GM23338 (cell line): ENCODE measurements around the gene HEYL. TPM values are rescaled to one million over a fixed set of nuclear protein-coding genes. Genes with fewer than 3 reads are reported as not detected.

Experiments
- ATAC-seq: fragments of 200-7000 bp; cut with Tn5 transposase; 3 replicates; pipeline ENCODE4 v1.9.1; 2020
- DNase-seq: peaks from one replicate; pipeline ENCODE4 v3.0.0-alpha.2; 2015; ENCODE audit warnings: low spot score
- H2AFZ ChIP-seq: fragments of 200-600 bp; sonication (generic); 2 replicates; pipeline ENCODE4 v1.8.0; 2016; ENCODE audit warnings: antibody characterized with exemption, mild to moderate bottlenecking, moderate library complexity
- H3F3A ChIP-seq: fragments of 200-600 bp; sonication (generic); replicated peaks from 2 replicates; pipeline ENCODE4 v1.8.0; 2017; ENCODE audit warnings: antibody characterized with exemption, mixed run types, low read depth
- H3K27ac ChIP-seq: fragments of 200-600 bp; sonication (generic); 2 replicates; pipeline ENCODE4 v1.6.1; 2016; ENCODE audit warnings: low read depth
- H3K27me3 ChIP-seq: fragments of 200-600 bp; sonication (generic); 2 replicates; pipeline ENCODE4 v1.8.0; 2016; ENCODE audit warnings: mild to moderate bottlenecking, mixed run types, moderate library complexity; ENCODE audit not compliant: insufficient read depth
- H3K36me3 ChIP-seq: fragments of 200-600 bp; sonication (generic); 2 replicates; pipeline ENCODE4 v1.8.0; 2016; ENCODE audit warnings: mild to moderate bottlenecking; ENCODE audit not compliant: insufficient read depth
- H3K4me1 ChIP-seq: fragments of 200-600 bp; sonication (generic); 2 replicates; pipeline ENCODE4 v1.8.0; 2016; ENCODE audit warnings: mild to moderate bottlenecking, moderate library complexity; ENCODE audit not compliant: insufficient read depth
- H3K4me2 ChIP-seq: fragments of 200-600 bp; sonication (generic); 2 replicates; pipeline ENCODE4 v1.7.1; 2017; ENCODE audit warnings: mixed run types
- H3K4me3 ChIP-seq: fragments of 200-600 bp; sonication (generic); 2 replicates; pipeline ENCODE4 v1.6.1; 2016; ENCODE audit warnings: mixed run types
- H3K79me2 ChIP-seq: fragments of 200-600 bp; sonication (generic); replicated peaks from 2 replicates; pipeline ENCODE4 v1.8.0; 2017; ENCODE audit warnings: mild to moderate bottlenecking; ENCODE audit not compliant: insufficient read depth
- H3K9me2 ChIP-seq: fragments of 200-600 bp; sonication (generic); 2 replicates; pipeline ENCODE4 v1.8.0; 2017; ENCODE audit not compliant: insufficient read depth
- H4K20me1 ChIP-seq: fragments of 200-600 bp; sonication (generic); replicated peaks from 2 replicates; pipeline ENCODE4 v1.8.0; 2017; ENCODE audit warnings: mild to moderate bottlenecking; ENCODE audit not compliant: insufficient read depth
- H3K27ac Mint-ChIP-seq: 2 replicates; pipeline ENCODE4 v1.8.0; 2020; ENCODE audit warnings: inconsistent platforms, mild to moderate bottlenecking, moderate library complexity, mixed read lengths
- H3K27me3 Mint-ChIP-seq: 3 replicates; pipeline ENCODE4 v1.8.0; 2022; ENCODE audit warnings: low read depth, mild to moderate bottlenecking, moderate library complexity, mixed read lengths, inconsistent platforms; ENCODE audit not compliant: insufficient read depth, poor library complexity
- H3K36me3 Mint-ChIP-seq: 3 replicates; pipeline ENCODE4 v1.8.0; 2021; ENCODE audit warnings: low read depth, mild to moderate bottlenecking, inconsistent platforms, moderate library complexity, mixed read lengths
- H3K4me1 Mint-ChIP-seq: 3 replicates; pipeline ENCODE4 v1.8.0; 2020; ENCODE audit warnings: mild to moderate bottlenecking, inconsistent platforms, mixed read lengths
- H3K4me3 Mint-ChIP-seq: 3 replicates; pipeline ENCODE4 v1.8.0; 2021; ENCODE audit warnings: moderate library complexity, mild to moderate bottlenecking, inconsistent platforms, mixed read lengths
- H3K9me3 Mint-ChIP-seq: 3 replicates; pipeline ENCODE4 v1.8.0; 2020; ENCODE audit warnings: moderate library complexity, mild to moderate bottlenecking, inconsistent platforms, mixed read lengths
- CREB1 ChIP-seq: fragments of 250-450 bp; sonication (Bioruptor Pico); IDR thresholded peaks from 2 replicates; pipeline ENCODE4 v1.5.0; 2020; ENCODE audit warnings: low read depth, mild to moderate bottlenecking, moderate library complexity
- CTCF ChIP-seq, 2 experiments: fragments of 200-600 bp in 1 of 2; sonication (generic) in 1 of 2; conservative IDR thresholded peaks; 2 replicates each; pipeline versions ENCODE4 v1.5.1 to v1.6.1; 2016 to 2017; ENCODE audit warnings: antibody characterized with exemption in 2 of 2, low read depth in 2 of 2, mild to moderate bottlenecking in 2 of 2, moderate library complexity in 1 of 2
- ETS1 ChIP-seq: IDR thresholded peaks from 2 replicates; pipeline ENCODE4 v1.6.1; 2016; ENCODE audit warnings: antibody characterized with exemption
- EZH2 ChIP-seq: fragments of 200-600 bp; sonication (generic); IDR thresholded peaks from one replicate; pipeline ENCODE4 v1.8.0; 2017; ENCODE audit warnings: antibody characterized with exemption, mild to moderate bottlenecking, low read depth; ENCODE audit not compliant: unreplicated experiment
- EZH2phosphoT487 ChIP-seq: fragments of 200-600 bp; sonication (generic); IDR thresholded peaks from one replicate; pipeline ENCODE4 v1.8.1; 2018; ENCODE audit warnings: antibody characterized with exemption; ENCODE audit not compliant: unreplicated experiment
- JUNB ChIP-seq: IDR thresholded peaks from one replicate; pipeline ENCODE4 v1.6.1; 2016; ENCODE audit warnings: antibody characterized with exemption; ENCODE audit not compliant: unreplicated experiment
- NANOG ChIP-seq: IDR thresholded peaks from 2 replicates; pipeline ENCODE4 v1.6.1; 2016; ENCODE audit warnings: antibody characterized with exemption, borderline replicate concordance
- POLR2AphosphoS5 ChIP-seq: IDR thresholded peaks from 2 replicates; pipeline ENCODE4 v1.6.1; 2016; ENCODE audit warnings: antibody characterized with exemption, low read depth
- REST ChIP-seq: IDR thresholded peaks from one replicate; pipeline ENCODE4 v1.6.1; 2018; ENCODE audit warnings: antibody characterized with exemption; ENCODE audit not compliant: unreplicated experiment
- STAT1 ChIP-seq: IDR thresholded peaks from one replicate; pipeline ENCODE4 v1.6.1; 2016; ENCODE audit warnings: antibody characterized with exemption; ENCODE audit not compliant: unreplicated experiment
- ZNF114 ChIP-seq: fragments of 250-450 bp; sonication (Bioruptor Pico); IDR thresholded peaks from 2 replicates; pipeline ENCODE4 v1.5.0; 2020; ENCODE audit warnings: mild to moderate bottlenecking, moderate library complexity
- ZNF331 ChIP-seq: fragments of 250-450 bp; sonication (Bioruptor Pico); IDR thresholded peaks from 2 replicates; pipeline ENCODE4 v1.5.0; 2020; ENCODE audit warnings: low read depth, mild to moderate bottlenecking, moderate library complexity
- ZNF462 ChIP-seq: fragments of 250-450 bp; sonication (Bioruptor Pico); IDR thresholded peaks from 2 replicates; pipeline ENCODE4 v1.5.0; 2020; ENCODE audit warnings: mild to moderate bottlenecking, moderate library complexity
- polyA plus RNA-seq: library from polyadenylated mRNA; unstranded; fragments of >200 nt; fragmentation: Nextera tagmentation; extraction: Ambion mirVana; gene quantifications from 2 replicates; pipeline ENCODE4 v1.2.1, GENCODE V29; 2016
- total RNA-seq: library from RNA; depleted of rRNA; stranded (reverse); fragments of >200 nt; shearing (Covaris generic); gene quantifications from 2 replicates; pipeline ENCODE4 v1.2.3, GENCODE V29; 2014

HEYL gene
- total and polyA plus RNA-seq, 2 experiments from 2014 or later = 1.6 to 4.5 TPM

- ATAC-seq (no peak), DNase-seq (no peak)
- Histone ChIP-seq H3F3A (no peaks in the 10 kb centered on the region), H3K4me3 (no peak overlapping the region), H3K79me2 (no peaks in the 10 kb centered on the region), H3K4me1 (no peaks in the 10 kb centered on the region), H3K4me2 (no peak overlapping the region), H3K27ac (no peak overlapping the region), H4K20me1 (peaks cover 4% of the 10 kb centered on the region; the same call in 1 of the 2 replicates), H3K9me2 (no peaks in the 10 kb centered on the region), H2AFZ (no peak overlapping the region), H3K36me3 (no peaks in the 10 kb centered on the region), H3K27me3 (peaks cover 98% of the 10 kb centered on the region)
- Mint-ChIP-seq H3K27me3 (peaks cover 96% of the 10 kb centered on the region), H3K9me3 (no peaks in the 10 kb centered on the region), H3K4me1 (no peaks in the 10 kb centered on the region), H3K4me3 (no peak overlapping the region; the same call in 2 of the 3 replicates), H3K36me3 (no peaks in the 10 kb centered on the region), H3K27ac (no peak overlapping the region)
- TF ChIP-seq ZNF114 (CRISPR knock-in tag) = no peak
- no peak for TF ChIP-seq EZH2
- no peak for TF ChIP-seq JUNB
- TF ChIP-seq CTCF (conservative IDR thresholded peaks at IDR 0.05; ENCODE audit: low read depth in 2 of 2) = no peak
- TF ChIP-seq ETS1 = no peak
- TF ChIP-seq ZNF331 = no peak
- TF ChIP-seq ZNF462 = no peak
- no peak for TF ChIP-seq NANOG
- TF ChIP-seq REST = no peak
- TF ChIP-seq CREB1 = no peak
- no peak for TF ChIP-seq STAT1
- TF ChIP-seq POLR2AphosphoS5 = no peak
- no peak for TF ChIP-seq EZH2phosphoT487
These were observed 39.4 kb upstream of the HEYL start for GRCh38 chr1:39678889-39679288.
